GM12892 (cell line): ENCODE measurements around the gene CDK5. TPM values are rescaled to one million over a fixed set of nuclear protein-coding genes. Genes with fewer than 3 reads are reported as not detected.

Experiments
- DNase-seq: peaks from one replicate; pipeline ENCODE4 v3.0.0; 2011; ENCODE audit not compliant: insufficient read length
- FAIRE-seq: peaks from 2 replicates; lab custom pipeline; 2011; peaks lifted over from hg19 to GRCh38; lab: Jason Lieb, UNC
- POLR2A ChIP-seq: IDR thresholded peaks from 2 replicates; pipeline ENCODE4 v1.6.1; 2011; ENCODE audit warnings: low read depth, low read length, control low read depth
- POLR2AphosphoS5 ChIP-seq: IDR thresholded peaks from 2 replicates; pipeline ENCODE4 v1.6.1; 2011; ENCODE audit warnings: low read depth, low read length, control low read depth
- TAF1 ChIP-seq: IDR thresholded peaks from 2 replicates; pipeline ENCODE4 v1.6.1; 2011; ENCODE audit warnings: low read depth, mild to moderate bottlenecking, control low read depth, low read length, borderline replicate concordance
- polyA plus RNA-seq: library from polyadenylated mRNA; unstranded; fragments of >200 nt; gene quantifications from one replicate; pipeline ENCODE4 v1.2.1, GENCODE V29; 2012; ENCODE audit warnings: missing spikeins, inconsistent platforms; ENCODE audit not compliant: missing spikeins

CDK5 gene
- 15.7 TPM for polyA plus RNA-seq

DNA sequence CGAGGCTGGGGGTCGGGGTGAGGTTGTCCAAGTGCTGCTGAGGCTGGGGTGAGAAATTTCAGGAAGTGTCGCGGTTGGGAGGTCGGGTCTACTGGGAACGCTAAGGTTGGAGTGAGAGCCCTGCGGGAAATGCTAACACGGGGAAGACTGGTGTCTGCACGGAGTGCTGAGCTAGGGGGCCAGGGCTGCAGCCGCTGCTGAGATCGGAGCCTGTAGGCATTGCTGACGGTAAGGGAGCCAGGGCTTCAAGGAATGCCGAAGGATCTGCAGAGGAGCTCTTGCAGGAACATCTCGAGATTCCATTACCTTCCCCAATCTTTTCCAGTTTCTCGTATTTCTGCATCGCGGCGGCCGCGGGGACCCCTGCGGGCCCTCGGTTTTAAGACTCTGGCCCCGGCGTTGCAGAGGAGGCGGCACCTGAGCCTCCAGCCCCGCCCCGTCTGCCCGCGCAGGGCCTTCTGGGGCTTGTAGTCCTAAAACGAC lies at the start of gene CDK5:
CDK5 (minus strand) TSS at position 392 of the 483 bp plus-strand sequence; CDS start at position 343, 49 bp downstream.
- FAIRE-seq (no peak), DNase-seq (no peak)
- TF ChIP-seq TAF1 (no peak), POLR2A (no peak), POLR2AphosphoS5 (no peak)

- FAIRE-seq (no peak), DNase-seq (no peak)
- TF ChIP-seq POLR2A: no peak
- TF ChIP-seq POLR2AphosphoS5: no peak
- TF ChIP-seq TAF1: no peak
Observed at GRCh38 chr7:151104411-151105235, 46.9 kb upstream of the CDK5 start.

GRCh38 chr7:151103973-151104372 lies 46.3 kb upstream of the CDK5 start:
- TF ChIP-seq POLR2A (no peak), POLR2AphosphoS5 (no peak), TAF1 (no peak)
- FAIRE-seq: no peak
- no peak for DNase-seq

DNA sequence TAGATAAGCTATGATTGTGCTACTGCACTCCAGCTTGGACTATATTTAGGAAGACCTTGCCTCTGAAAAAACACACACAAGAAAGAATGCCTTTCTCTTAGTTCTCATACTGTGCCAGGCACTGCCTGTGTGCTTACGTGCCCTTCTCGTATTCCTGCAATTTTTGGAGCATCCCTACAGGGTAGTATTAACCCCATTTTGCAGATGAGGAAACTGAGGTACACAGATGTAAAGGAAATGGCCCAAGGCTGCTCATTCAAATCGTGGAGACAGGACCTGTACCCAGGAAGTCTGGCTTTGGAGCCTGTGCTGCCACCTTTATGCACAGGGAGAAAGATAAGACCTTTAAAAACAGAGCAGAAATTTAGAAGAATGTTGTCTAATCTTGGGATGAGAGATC lies 45.3 kb upstream of the CDK5 start:
- TF ChIP-seq POLR2A (no peak), POLR2AphosphoS5 (no peak), TAF1 (no peak)
- no peak for DNase-seq
- no peak for FAIRE-seq

- DNase-seq (no peak), FAIRE-seq (no peak)
- TF ChIP-seq POLR2AphosphoS5 (no peak), TAF1 (no peak), POLR2A (no peak)
Observed at GRCh38 chr7:151101621-151102396, 44.1 kb upstream of the CDK5 start.

DNA sequence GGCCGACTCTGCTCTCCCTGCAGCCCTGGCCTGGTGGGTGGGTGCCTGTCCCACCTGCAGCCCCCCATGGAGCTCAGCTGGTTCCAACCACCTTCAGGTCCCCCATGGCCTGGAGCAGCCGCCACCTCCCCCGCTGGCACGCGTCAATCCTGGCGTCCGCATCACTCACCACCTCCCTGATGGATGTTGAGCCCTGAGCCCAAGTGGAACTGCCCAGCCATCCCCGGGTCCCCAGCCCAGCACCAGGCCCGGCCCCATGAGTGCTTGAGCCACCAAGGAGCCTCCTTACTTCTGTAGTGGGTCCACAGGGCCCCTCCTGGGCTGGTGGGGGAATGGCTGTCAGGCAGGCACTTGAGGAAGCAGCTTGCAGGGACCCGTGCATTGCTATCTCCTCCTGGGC lies 43.2 kb upstream of the CDK5 start:
- TF ChIP-seq POLR2A (no peak), POLR2AphosphoS5 (no peak), TAF1 (no peak)
- DNase-seq (no peak), FAIRE-seq (no peak)

- no peak for FAIRE-seq
- TF ChIP-seq POLR2A (no peak), POLR2AphosphoS5 (no peak), TAF1 (no peak)
- DNase-seq: no peak
Observed at GRCh38 chr7:151099486-151100211, 42.0 kb upstream of the CDK5 start.

DNA sequence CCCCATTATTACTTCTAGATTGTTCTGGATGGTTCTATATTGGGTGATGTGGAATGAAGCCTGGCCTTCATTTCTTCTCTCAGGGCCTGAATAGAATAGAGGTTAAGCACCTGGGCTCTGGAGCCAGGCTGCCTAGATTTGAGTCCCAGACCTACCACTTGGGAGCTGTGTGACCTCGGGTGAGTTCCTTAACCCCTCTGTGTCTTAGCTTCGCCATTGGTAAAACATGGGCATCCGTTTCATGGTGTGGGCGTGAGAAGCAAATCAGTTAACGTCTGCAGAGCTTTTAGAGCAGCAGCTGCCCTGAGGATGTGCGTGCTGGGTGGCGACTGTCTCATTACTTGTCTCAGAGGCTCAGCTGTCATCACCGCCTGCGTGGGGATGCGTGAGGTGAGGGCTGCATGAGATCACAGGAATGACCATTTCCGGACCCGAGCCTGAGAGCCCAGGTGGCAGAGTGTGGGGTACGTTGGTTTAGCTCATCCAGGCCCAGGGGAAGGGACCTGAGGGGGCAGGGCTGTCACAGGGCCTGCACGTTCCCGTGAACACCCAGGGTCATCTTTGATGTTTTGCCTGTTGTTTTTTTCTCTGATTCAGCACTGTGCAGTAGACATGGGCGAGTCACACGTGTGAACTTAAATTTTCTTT lies 38.3 kb upstream of the CDK5 start:
- DNase-seq (no peak), FAIRE-seq (no peak)
- TF ChIP-seq TAF1 (no peak), POLR2AphosphoS5 (no peak), POLR2A (no peak)

DNA sequence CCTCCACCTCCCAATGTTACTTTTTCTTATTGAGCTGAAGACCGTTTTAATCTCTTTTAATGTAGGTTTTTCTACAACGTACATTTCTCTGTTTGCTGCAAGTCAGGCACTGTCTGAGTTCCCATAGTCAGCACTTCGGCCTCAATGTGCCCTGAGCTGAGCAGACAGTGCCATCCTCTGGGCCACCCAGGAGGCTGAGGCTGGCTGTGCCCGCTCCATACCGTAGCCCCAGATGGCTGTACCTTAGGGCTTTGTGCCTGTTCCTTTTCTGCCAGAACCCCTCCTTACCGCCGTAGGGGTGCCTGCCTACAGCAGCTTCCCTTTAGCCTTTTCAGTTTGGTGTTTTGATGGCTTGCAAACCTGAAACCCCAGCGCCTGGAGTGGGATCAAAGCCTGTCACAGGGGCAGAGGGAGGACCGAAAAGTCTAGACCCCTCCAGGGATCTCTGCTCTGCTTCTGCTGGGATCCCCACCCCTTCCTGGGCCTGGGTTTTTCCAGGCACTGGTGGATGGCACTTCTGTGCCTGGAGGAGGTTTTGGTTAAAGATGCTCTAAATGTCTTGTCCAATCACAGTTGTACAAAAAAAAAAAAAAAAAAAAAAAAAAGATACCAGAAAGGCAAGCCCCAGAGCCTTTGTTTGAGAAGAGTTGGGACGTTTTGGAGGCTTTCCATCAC lies 37.6 kb upstream of the CDK5 start:
- TF ChIP-seq POLR2A: no peak
- no peak for TF ChIP-seq TAF1
- no peak for TF ChIP-seq POLR2AphosphoS5
- FAIRE-seq (no peak), DNase-seq (no peak)

DNA sequence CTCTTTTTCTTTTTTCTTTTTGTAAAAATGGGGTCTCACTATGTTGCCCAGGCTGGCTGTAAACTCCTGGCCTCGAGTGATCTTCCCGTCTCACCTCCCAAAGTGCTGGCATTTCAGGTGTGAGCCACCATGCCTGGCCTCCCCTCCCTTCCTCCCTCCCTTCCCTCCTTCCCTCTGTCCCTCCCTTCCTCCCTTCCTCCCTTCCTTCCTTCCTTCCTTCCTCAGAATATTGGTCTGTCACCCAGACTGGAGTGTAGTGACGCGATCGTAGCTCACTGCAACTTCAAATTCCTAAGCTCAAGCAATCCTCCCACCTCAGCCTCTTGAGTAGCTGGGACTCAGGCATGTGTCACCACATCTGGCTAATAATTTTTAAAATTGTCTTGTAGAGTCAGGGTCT lies 37.0 kb upstream of the CDK5 start:
- DNase-seq: no peak
- no peak for TF ChIP-seq TAF1
- TF ChIP-seq POLR2AphosphoS5: no peak
- no peak for TF ChIP-seq POLR2A
- FAIRE-seq: no peak
